GM19238 (cell line): ENCODE results near the gene RPL31.
A peak's percentile ranks its signal among the peaks of the same experiment; 100 is the strongest.

Experiments used
- DNase-seq: peaks from one replicate; pipeline ENCODE4 v3.0.0; 2011; ENCODE audit warnings: low spot score; ENCODE audit not compliant: insufficient read length

Gene RPL31

DNA sequence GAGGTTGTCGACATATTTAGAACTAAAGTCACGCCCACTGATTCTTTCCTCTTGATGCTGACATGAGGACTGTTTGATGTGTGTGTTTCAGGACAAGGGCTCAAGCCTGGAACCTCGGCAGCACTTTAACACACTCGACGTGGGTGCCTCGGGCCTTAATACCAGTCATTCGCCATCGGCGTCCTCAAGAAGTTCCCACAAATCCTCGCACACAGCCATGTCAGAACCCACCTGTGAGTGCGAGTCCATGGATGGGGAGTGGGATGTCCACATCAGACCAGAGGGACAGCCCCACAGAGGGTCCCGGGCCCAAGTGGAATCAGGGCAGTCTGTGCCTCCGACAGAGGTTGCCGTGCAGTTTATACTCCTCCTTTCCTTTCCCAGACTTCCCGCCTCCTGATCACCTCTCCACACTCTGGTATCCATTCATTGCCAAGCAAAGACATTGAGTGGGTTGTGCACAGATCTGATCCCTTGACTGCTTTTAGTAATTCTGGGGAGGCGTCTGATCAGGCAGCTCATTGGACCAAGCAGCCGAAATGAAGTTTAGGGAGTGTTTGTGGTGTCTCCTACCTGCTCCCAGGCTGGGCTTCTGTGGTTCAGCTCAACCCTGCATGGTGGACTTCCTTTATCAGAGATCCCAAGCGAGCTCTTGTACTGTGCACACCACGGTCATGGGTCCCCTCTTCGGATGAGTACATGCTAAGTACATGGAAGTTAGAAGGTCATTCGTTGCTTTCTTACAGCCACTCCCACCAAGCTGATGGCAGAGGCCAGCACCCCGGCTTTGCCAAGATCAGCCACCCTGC is 27.2 kb upstream of the RPL31 start:
- DNase-seq, result no peak

DNA sequence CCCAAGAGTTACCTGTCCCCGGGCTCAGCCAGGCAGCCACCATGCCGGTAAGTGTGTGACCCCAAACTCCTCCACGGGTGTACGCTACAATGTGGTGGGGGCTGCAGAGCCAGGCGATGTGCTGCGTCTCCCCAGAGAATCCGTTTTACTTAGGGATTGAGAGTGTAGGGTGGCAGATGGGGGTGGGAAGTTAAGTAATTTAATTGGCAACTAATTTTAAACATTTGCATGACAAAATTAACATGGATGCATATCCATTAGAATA is 26.6 kb upstream of the RPL31 start:
- DNase-seq, result no peak

DNA sequence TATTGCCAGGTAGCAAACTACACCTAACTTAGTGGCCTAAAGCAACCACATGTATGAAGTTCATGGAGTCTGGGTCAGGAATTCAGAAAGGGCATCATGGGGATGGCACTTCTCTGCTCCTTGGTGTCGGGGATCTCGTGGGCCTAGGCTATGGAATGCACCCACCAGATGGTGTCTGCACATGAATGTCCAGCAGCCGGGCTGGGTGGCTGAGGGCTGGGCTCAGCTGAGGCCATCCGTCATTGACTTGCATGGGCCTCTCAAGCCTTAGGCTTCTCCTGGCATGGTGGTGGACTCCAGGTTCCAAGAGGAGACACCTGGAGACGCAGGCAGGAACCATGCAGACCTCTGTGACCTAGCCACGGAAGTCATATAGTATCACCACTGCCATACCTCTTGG is 26.0 kb upstream of the RPL31 start:
- DNase-seq, result no peak

DNA sequence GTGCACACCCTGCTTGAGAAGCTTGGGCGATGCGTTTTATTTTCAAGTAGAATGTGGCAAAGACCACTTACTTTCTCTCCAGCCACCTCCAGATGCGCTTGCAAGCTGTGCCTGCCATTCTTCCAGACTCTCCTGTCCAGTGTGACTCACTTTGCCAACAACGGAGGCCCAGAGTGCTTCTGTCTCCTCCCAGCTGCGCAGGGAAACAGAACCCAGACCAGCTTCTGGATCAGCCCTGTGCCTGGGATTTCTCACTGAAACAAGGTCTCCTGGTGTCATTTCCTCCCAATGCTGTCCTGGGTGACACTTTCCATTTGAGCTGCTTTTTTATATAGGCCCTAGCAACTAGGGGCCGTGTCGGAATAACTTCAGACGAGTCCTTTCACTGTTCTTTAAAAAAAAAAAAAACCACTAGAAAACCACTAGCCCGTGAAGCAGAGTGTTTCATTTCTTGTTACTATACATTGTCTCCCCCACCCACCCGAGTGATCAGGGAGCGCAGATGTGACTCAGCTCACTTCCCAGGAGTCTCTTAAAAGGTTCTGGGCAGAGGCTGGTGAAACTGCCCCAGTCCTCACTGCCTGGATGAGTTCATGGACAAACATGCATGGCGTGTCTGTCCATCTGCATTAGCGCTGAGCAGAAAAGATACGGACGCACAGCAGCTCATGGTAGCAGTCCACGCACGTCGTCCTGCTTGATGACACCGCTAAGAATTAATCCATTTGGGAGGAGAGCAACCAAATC is 25.3 kb upstream of the RPL31 start:
- peak; percentile 40 for DNase-seq

DNA sequence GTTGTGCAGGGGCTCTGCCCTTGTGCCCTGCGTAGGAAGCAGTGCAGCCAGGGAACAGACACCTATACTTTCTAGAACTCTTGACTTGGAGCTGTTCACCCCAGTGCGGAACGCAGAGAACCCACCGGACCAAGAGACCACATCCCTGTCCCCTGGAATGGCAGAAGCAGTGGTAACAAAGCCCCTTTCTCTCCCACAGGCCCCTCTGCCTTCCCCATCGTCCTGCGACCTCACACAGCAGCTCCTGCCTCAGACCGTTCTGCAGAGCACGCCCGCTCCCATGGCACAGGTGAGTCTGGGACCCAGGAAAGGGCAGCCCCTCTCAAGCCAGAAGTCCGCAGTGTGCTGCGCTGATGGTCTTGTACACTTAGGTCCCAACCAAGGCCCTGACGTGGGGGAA is 24.6 kb upstream of the RPL31 start:
- DNase-seq, result no peak

DNA sequence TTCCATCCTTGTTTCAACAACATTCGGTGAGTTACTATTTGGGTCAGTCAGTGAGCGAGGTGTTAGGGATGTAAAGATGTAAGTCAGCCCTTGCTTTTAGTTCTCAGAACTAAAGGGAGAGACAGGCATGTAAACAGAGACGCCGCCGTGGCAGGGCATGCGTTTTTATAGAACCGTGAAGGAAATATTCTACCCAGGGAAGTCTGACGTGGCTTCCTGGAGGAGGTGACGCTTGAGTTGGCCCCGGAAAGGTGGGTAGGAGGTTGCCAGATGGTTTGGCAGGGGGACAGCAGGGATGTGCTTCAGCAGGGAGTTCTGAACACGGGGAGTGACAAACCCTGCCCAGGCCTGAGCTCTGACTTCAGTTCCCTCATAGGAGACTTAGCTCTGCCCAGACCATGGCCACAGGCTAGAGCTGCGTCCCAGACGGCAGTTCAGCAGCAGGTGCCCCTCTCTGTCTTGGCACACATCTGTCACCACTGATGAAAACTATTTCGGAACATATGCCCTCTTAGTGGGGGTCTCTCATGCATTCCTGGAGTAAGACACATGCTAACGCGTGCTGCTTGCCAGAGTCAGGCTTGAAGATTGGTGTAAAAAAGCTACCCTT is 23.4 kb upstream of the RPL31 start:
- no peak for DNase-seq

DNA sequence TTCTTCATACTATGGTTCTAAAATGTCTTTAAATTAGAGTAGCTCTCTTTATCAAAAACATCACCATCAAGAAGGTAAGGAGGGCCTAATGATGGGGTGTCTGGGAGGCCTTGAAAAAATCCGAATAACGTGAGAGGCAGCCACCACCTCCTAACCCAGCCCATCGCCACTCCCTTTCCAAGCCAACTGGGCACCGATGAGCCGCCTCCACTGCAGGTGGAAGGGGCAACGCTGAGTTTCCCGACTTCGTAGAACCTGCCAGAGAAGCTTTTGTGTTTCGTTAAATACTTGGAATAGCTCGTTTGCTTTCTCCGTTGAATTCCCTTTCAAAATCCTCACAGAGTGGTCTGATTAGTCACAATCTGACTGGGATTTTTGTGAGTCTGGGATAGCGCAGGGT is 22.0 kb upstream of the RPL31 start:
- no peak for DNase-seq

DNA sequence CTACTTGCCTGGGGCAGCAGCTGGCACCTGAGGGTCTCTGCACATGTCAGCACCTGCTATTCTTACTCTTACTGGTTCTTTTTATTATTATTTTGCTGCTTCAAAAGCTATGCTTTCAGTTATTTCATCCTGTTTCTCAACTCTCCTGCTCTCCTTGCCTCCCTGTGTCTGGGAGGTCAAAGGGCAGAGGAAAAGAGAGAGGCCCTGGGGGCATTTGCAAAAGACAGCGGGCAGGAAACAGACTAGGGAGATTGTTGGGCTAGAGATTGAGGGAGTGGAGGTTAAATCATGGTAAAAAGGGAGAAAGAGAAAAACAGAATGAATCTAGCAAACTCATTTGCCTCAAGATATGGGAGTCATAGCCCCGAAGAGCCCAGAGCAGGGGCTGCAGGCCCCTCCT is 21.1 kb upstream of the RPL31 start:
- DNase-seq, result no peak

DNA sequence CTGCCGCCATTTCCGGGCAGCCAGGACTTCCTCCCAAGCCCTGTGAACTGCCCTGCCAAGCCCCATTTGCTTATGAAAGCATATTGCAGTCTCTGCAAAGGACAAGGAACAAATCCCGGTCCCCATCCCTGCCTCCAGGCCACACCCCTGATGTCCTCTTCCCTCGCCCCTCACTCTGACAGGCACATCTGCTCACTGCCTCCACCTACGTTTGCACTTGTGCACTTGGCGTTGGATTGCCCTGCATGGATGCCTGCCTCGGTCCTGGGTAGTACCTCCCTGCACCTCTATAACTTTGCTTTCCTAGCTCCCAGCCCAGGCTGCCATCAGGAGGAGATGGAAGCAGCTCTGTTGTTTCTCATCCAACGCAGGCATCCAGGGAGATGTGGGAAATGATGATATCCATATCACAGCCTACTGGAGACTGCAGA is 19.6 kb upstream of the RPL31 start:
- DNase-seq, result no peak

DNA sequence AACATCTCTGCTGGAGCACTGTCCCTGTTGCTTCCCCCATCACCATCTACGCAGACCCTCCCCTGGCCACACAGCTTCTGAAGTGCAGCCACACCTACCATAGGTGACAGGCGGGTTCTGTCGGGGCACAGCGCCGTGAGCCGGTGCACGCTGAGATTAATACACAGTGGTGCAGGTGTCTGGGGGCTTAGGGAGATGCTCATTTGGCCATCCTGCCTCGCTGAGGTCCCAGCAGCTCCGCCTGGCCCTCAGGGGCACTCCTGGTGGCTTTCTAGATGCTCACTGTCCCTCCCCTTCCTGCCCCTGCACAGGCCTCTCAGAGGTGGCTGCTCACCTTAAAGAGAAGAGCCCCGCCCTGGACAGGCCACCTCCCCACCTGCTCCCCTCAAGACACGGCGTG is 18.9 kb upstream of the RPL31 start:
- DNase-seq, result no peak

DNA sequence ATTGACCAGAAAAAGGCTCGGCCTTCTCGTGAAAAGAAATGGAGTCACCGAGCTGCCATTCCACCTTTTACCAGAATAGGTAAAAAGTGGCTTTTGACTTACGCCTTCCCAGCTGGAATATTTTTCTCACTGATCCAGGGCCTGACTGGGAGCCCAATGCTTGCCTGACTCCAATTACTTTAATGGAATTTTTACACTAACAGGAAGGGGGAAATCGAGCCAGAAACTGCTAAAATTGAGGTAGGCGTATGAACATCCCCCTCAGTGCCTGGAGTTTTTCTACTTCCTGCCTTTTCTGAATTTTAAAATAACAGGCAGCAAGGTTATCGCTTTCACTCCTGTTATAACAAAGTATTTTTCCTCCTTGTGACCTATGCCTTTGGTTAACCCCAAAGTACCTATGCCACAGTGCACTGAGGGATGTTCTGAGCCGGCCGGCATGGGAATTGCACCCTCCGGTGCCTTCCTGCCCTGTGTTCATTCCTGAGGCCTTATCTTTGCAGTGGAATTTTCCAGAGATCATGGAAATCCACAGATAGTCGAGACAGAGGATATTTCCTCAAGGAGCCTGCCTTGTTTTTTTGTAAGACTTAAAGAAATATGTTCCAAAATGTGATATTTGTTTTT is 18.3 kb upstream of the RPL31 start:
- DNase-seq, result no peak

DNA sequence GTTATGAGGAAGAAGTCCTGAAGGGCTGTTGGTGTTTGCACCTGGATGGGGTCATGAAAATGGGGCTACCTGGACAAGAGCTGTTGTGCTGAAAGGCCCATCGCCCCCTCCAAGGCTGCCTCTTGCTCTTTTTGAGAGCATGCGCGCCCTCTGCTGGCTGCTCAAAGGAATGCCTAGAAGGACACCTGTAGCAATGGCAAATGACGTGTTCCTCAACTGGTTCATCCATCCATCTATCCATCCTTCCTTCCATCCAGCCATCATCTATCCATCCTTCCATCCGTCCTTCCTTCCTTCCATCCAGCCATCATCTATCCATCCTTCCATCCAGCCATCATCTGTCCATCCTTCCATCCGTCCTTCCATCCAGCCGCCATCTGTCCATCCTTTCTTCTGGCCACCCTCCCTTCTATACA is 17.2 kb upstream of the RPL31 start:
- peak; percentile 63 for DNase-seq

DNA sequence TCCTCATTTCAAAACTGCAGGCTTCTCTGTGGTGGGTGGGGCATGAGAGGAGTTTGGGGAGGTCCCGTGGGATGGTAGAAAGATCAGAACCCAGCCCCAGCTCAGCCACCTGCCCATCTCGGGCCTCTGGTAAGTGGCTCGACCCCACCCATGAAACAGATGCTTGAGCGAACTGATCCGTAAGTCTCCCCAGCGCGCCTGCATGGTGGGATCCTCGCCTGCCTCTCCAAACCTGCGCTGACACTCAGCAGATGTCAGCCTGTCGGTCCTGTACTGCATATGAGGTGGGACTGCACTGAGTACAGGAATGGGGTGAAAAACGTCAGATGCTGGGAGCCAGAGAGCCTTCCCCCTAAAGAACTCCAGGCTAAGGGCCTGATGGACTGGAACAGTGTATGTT is 15.9 kb upstream of the RPL31 start:
- no peak for DNase-seq

DNA sequence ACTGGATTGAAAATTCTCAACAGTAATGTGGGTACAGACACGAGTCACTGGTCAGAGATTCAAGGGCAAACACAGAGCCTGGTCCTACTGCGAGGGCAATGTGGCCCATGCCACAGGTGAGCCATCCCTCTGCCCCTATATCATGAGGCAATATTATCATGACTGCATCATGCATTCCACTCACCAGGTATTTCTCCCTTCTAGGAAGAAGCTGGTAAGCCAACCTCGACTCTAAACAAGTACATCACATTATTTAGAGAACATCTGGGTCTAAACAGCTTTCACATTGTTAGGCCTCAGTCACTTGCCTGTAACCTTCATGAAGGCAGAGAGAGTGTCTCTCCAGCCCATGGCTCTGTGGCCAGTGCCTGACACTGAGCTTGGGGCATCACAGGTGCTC is 14.6 kb upstream of the RPL31 start:
- no peak for DNase-seq

DNA sequence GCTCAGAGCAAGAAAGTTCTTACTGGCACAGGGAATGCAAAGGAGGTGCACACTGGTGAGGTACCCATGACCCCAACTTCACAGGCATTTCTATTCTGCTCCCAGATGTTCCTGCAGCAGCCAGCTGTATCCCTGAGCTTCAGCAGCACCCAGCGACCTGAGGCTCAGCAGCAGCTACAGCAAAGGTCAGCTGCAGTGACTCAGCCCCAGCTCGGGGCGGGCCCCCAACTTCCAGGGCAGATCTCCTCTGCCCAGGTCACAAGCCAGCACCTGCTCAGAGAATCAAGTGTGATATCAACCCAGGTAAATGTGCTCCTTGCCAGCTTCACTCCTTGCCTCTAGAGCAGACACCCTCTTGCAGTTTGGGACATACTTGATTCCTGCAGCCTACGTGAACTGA is 14.1 kb upstream of the RPL31 start:
- no peak for DNase-seq

DNA sequence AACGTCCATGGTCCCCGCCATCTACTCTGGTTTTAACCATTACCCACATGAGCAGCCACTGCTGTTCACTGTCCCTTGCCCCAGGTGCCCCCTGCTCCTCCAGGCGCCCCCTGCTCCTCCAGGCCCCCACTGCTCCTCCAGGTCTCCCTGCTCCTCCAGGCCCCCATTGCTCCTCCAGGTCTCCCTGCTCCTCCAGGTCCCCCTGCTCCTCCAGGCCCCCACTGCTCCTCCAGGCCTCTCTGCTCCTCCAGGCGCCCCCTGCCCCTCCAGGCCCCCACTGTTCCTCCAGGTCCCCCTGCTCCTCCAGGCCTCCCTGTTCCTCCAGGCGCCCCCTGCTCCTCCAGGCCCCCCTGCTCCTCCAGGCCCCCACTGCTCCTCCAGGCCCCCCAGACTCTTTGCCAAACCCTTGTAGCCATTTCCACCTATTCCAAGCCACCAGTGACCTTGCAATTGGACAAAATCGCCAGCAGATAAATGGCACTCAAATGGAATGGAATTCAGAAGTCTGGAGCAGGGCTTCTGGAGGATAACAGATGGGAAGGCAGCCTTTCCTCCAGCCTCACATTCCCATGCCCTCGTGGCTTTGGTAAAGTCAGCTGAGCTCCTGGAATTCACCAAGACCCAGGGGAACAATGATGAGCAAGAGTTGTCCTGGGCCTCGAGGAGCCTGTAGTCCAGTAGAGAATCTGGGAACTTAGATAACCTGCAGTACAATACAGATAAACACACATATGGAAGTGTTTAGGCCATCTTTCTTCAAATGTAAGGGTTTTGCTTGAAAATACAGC is 13.3 kb upstream of the RPL31 start:
- no peak for DNase-seq

DNA sequence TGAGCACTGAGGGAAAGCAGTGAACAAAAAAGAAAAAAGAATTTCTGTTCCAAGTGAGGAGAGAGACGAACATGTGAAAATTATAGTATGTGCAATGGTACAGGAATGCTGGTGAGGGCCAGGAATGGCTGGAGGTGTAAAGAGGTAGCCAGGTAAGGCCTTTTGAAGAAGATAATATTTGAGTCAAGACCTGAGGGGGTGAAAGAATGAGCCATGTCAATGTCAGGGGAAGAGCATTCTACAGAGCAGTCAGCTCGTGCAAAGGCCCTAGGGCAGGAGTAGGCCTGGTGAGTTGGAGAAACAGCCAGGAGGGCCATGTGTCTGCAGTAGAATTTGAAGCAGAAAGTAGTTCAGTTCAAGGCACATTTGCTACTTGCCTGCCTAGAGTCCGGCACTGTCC is 12.4 kb upstream of the RPL31 start:
- no peak for DNase-seq

DNA sequence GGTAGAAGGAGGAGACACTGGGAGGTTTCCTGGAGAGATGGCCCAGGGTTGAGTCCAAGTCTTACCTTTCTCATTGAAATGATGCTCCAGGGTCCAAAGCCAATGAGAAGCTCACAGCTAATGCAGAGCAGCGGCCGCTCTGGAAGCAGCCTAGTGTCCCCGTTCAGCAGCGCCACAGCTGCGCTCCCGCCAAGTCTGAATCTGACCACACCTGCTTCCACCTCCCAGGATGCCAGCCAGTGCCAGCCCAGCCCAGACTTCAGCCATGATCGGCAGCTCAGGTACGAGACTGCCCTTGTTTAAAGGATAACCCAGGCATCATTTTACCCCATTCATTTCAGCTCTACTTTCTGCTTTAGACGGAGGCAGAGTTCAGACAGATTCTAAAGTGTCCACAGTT is 11.9 kb upstream of the RPL31 start:
- DNase-seq, result no peak

DNA sequence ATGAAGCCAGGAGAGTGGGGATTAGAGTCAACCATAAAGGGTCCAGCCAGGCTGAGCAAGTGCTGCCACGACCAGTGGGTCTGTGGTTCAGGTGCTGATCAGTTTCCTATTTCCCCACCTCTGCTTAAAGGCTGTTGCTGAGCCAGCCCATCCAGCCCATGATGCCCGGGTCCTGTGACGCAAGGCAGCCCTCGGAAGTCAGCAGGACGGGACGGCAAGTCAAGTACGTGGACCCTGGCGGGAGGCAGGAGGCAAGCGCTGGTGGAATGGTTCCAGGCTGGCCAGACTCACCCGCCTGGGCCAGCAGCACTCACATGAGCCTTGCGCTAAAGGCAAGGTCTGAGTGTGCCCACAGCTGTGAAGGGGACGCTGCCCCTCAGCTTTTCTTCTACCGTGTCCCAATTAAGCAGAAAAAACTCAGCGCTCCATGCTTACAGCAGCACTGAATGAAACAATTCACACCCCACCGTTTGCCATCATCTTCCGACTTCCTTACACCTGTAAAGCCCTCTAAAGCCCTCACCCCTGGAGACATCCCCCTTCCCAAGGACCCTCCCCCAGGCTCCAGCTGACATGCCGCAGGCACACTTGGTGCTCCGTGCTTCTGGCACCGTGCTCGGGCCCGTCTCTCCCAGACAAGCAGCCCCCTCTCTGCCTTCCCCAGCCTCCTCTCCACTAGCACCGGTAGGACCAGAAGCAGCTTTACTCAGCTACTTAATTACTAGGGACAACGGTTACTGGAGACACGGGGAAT is 11.3 kb upstream of the RPL31 start:
- no peak for DNase-seq

DNA sequence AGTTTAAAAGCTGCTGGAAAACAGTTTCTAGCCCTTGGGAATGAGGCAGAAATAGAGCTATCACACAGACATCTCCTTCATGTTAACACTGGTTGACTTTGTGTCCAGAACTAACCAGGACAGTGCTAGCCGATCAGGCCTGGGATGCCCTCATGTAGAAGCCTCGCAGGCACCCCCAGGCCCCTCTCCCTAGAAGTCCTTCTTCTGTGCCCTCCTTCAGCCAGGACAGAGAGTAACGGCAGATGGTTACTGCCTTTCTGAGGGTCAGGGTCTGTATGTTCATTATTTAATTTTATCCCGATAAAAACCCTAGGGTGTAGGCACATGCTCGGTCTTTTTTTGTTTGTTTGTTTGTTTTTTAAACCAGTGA is 10.7 kb upstream of the RPL31 start:
- DNase-seq, result no peak

DNA sequence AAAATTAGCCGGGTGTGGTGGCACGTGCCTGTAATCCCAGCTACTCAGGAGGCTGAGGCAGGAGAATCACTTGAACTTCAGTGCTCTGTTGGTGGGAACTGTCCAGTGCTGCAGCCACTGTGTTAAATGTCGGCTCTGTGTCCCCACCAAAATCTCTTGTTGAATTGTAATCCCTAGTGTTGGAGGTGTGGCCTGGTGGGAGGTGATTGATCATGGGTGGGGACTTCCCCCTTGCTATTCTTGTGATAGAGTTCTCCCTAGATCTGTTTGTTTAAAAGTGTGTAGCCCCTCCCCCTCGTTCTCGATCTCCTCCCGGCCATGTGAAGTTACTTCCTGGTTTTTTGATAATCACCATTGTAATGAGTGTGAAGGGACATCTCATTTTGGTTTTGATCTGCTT is 9.8 kb upstream of the RPL31 start:
- DNase-seq, result no peak
